GM23338 (cell line): ENCODE data around the gene UQCRC1.

Source experiments
- CTCF ChIP-seq, 2 experiments: fragments of 200-600 bp in 1 of 2; sonication (generic) in 1 of 2; conservative IDR thresholded peaks; 2 replicates each; pipeline versions ENCODE4 v1.5.1 to v1.6.1; 2016 to 2017; ENCODE audit warnings: antibody characterized with exemption in 2 of 2, low read depth in 2 of 2, mild to moderate bottlenecking in 2 of 2, moderate library complexity in 1 of 2
- TF ChIP-seq, protein P1 (sequence below): IDR thresholded peaks from one replicate; pipeline ENCODE4 v1.6.1; 2018; ENCODE audit warnings: antibody characterized with exemption; ENCODE audit not compliant: unreplicated experiment

GRCh38 chr3:48568476-48568875, 41.0 kb downstream of the UQCRC1 start:
- TF ChIP-seq, protein P1, sequence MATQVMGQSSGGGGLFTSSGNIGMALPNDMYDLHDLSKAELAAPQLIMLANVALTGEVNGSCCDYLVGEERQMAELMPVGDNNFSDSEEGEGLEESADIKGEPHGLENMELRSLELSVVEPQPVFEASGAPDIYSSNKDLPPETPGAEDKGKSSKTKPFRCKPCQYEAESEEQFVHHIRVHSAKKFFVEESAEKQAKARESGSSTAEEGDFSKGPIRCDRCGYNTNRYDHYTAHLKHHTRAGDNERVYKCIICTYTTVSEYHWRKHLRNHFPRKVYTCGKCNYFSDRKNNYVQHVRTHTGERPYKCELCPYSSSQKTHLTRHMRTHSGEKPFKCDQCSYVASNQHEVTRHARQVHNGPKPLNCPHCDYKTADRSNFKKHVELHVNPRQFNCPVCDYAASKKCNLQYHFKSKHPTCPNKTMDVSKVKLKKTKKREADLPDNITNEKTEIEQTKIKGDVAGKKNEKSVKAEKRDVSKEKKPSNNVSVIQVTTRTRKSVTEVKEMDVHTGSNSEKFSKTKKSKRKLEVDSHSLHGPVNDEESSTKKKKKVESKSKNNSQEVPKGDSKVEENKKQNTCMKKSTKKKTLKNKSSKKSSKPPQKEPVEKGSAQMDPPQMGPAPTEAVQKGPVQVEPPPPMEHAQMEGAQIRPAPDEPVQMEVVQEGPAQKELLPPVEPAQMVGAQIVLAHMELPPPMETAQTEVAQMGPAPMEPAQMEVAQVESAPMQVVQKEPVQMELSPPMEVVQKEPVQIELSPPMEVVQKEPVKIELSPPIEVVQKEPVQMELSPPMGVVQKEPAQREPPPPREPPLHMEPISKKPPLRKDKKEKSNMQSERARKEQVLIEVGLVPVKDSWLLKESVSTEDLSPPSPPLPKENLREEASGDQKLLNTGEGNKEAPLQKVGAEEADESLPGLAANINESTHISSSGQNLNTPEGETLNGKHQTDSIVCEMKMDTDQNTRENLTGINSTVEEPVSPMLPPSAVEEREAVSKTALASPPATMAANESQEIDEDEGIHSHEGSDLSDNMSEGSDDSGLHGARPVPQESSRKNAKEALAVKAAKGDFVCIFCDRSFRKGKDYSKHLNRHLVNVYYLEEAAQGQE: no peak
- no peak for TF ChIP-seq CTCF (conservative IDR thresholded peaks at IDR 0.05; ENCODE audit: low read depth in 2 of 2)
